Measurements from ENCODE around the gene ATP10B. TPM values are rescaled to one million over a fixed set of nuclear protein-coding genes. Genes with fewer than 3 reads are reported as not detected.

ATP10B gene
- total RNA-seq, 1 donor = not detected

DNA sequence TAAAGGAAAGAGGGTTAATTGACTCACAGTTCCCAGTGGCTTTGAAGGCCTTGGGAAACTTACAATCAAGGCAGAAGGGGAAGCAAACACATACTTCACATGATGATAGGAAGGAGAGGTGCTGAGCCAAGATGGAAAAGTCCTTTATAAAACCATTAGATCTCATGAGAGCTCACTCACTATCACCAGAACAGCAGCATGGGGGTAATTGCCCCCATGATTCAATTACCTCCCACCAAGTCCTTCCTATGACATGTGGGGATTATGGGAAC, 330.7 kb downstream of the ATP10B start:
- DNase-seq (ENCODE audit: insufficient read length, low spot score, missing footprints) = no peak
- TF ChIP-seq CTCF (IDR thresholded peaks at IDR 0.05; ENCODE audit: extremely low read depth, low read depth, low read length) = no peak

DNA sequence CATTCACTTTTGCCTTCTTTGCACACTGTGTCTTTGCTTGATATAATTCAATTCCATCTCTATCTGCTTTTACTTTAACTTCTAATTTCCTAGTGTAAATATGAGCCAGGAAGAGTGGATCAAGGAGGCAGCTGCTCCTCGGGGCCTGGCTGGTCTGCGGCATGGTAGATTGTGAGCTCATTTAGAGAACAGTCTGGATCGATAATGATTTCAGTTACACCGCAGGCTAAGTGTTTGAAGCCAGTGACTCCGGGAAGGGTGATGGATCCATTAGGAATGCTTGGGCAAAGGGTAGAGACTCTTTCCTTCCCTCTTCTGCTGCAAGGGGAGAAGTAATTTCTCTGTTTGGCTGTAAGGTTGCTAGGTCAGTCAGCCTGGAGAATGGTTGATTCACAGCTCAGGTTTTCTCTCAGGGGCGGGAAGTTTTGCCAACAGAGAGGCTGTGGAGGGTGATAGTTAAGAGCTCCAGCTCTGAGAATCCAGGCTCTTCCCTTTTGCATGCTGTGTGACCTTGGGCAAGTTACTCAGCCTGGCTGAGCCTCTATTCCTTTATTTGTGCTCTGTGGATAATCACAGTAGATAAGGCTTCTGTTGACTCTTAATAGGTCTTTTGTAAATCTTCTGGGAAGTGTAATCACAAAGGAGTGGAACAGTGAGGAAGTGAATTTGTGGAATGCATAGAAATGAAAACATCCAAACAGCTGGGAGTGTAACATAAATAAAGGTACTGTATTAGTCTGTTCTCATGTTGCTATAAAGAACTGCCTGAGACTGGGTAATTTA, 331.2 kb downstream of the ATP10B start:
- no peaks in the 10 kb centered on the region for H3K79me2 ChIP-seq (ENCODE audit: insufficient read depth, low read length)
- H3K4me2 ChIP-seq (ENCODE audit: insufficient read depth, low read length) = no peak overlapping the region
- no peaks in the 10 kb centered on the region for H3K36me3 ChIP-seq (ENCODE audit: insufficient read depth, low read length)
- no peak for TF ChIP-seq CTCF (IDR thresholded peaks at IDR 0.05; ENCODE audit: extremely low read depth, low read depth, low read length)
- no peak overlapping the region for H3K27ac ChIP-seq (ENCODE audit: low read depth, low read length)
- H3K9me3 ChIP-seq (ENCODE audit: low read depth, low read length) = no peaks in the 10 kb centered on the region
- peaks cover 6% of the 10 kb centered on the region for H3K4me1 ChIP-seq (ENCODE audit: insufficient read depth, low read length)
- H3K27me3 ChIP-seq (ENCODE audit: insufficient read depth, low read length) = no peaks in the 10 kb centered on the region
- DNase-seq (ENCODE audit: insufficient read length, low spot score, missing footprints) = no peak
- H3K4me3 ChIP-seq (ENCODE audit: insufficient read depth, low read length) = no peak overlapping the region
- H4K20me1 ChIP-seq (ENCODE audit: insufficient read depth, low read length) = no peaks in the 10 kb centered on the region
- no peak overlapping the region for H2AFZ ChIP-seq (ENCODE audit: low read length)

More for the DNA sequence above, 330.7 kb downstream of the ATP10B start:
- Histone ChIP-seq H3K4me3 (ENCODE audit: insufficient read depth, low read length) (no peak overlapping the region), H3K4me1 (ENCODE audit: insufficient read depth, low read length) (peaks cover 6% of the 10 kb centered on the region), H3K27me3 (ENCODE audit: insufficient read depth, low read length) (no peaks in the 10 kb centered on the region), H3K36me3 (ENCODE audit: insufficient read depth, low read length) (no peaks in the 10 kb centered on the region), H3K9me3 (ENCODE audit: low read depth, low read length) (no peaks in the 10 kb centered on the region), H3K27ac (ENCODE audit: low read depth, low read length) (no peak overlapping the region), H2AFZ (ENCODE audit: low read length) (no peak overlapping the region), H3K4me2 (ENCODE audit: insufficient read depth, low read length) (no peak overlapping the region), H4K20me1 (ENCODE audit: insufficient read depth, low read length) (no peaks in the 10 kb centered on the region), H3K79me2 (ENCODE audit: insufficient read depth, low read length) (no peaks in the 10 kb centered on the region)

- no peak for TF ChIP-seq CTCF (IDR thresholded peaks at IDR 0.05; ENCODE audit: extremely low read depth, low read depth, low read length)
- no peaks in the 10 kb centered on the region for H3K36me3 ChIP-seq (ENCODE audit: insufficient read depth, low read length)
These were observed 335.1 kb downstream of the ATP10B start for GRCh38 chr5:160516696-160517530.

DNA sequence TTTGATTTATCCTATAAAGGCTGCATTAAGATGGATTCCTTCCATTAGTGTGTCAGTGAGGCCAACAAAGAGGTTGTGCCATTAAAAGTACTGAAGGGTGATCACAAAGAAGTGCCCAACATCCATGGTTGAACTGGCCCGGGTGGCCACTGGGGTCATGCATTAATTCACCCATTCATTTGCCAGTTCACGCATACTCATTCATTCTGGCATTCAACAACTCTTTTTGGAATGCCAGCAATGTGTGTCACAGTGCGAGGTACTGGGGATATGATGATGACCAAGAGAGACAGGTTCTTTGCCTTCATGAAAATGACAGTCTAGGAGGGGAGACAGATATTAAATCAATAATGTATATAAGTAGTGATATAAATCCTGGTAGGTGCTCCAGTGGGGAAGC, 337.1 kb downstream of the ATP10B start:
- Histone ChIP-seq H3K4me1 (ENCODE audit: insufficient read depth, low read length) (no peaks in the 10 kb centered on the region), H3K27me3 (ENCODE audit: insufficient read depth, low read length) (no peaks in the 10 kb centered on the region)
- TF ChIP-seq CTCF (IDR thresholded peaks at IDR 0.05; ENCODE audit: extremely low read depth, low read depth, low read length) = no peak

More at GRCh38 chr5:160516696-160517530, 335.1 kb downstream of the ATP10B start:
- Histone ChIP-seq H3K4me2 (ENCODE audit: insufficient read depth, low read length) (no peak overlapping the region), H3K79me2 (ENCODE audit: insufficient read depth, low read length) (no peaks in the 10 kb centered on the region), H2AFZ (ENCODE audit: low read length) (no peak overlapping the region), H3K4me1 (ENCODE audit: insufficient read depth, low read length) (no peaks in the 10 kb centered on the region), H3K27me3 (ENCODE audit: insufficient read depth, low read length) (no peaks in the 10 kb centered on the region), H3K4me3 (ENCODE audit: insufficient read depth, low read length) (no peak overlapping the region), H3K9me3 (ENCODE audit: low read depth, low read length) (no peaks in the 10 kb centered on the region), H4K20me1 (ENCODE audit: insufficient read depth, low read length) (no peaks in the 10 kb centered on the region), H3K27ac (ENCODE audit: low read depth, low read length) (no peak overlapping the region)
- DNase-seq (ENCODE audit: insufficient read length, low spot score, missing footprints) = no peak

More for the DNA sequence above, 337.1 kb downstream of the ATP10B start:
- H4K20me1 ChIP-seq (ENCODE audit: insufficient read depth, low read length) = no peaks in the 10 kb centered on the region
- no peak for DNase-seq (ENCODE audit: insufficient read length, low spot score, missing footprints)
- no peak overlapping the region for H3K4me3 ChIP-seq (ENCODE audit: insufficient read depth, low read length)
- no peaks in the 10 kb centered on the region for H3K79me2 ChIP-seq (ENCODE audit: insufficient read depth, low read length)
- no peak overlapping the region for H3K27ac ChIP-seq (ENCODE audit: low read depth, low read length)
- H3K9me3 ChIP-seq (ENCODE audit: low read depth, low read length) = no peaks in the 10 kb centered on the region
- H3K36me3 ChIP-seq (ENCODE audit: insufficient read depth, low read length) = no peaks in the 10 kb centered on the region
- no peak overlapping the region for H2AFZ ChIP-seq (ENCODE audit: low read length)
- H3K4me2 ChIP-seq (ENCODE audit: insufficient read depth, low read length) = no peak overlapping the region

All from osteoblast (primary cell).